T-helper 9 cell (primary cell): ENCODE data around the gene SUOX.
"Not testable (repeated sequence)": the region's sequence is repeated elsewhere in the genome, so short reads cannot be mapped to it uniquely, and the experiment has no call there.

Experiments
- DNase-seq: peaks from one replicate; pipeline ENCODE4 v3.0.0-alpha.2; 2020

SUOX gene

DNA sequence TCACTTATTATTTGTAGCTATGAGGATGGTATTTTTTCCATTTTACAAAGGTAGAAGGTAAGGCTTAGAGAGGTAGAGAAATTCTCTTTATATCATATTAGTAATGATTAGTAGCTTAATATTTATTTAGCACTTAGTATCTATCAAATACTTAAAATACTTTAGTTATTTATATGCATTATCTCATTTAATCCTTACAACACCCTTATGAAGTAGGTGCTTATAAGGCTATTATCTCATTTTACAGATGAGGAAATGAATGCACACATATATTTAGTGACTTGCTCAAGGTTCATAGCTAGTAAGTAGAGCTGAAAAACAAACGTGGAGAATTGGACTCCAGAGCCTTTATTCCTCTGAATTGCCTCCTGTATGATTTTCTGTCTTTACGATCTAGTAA, 12.2 kb upstream of the SUOX start:
- no peak for DNase-seq

- no peak for DNase-seq
Measured at GRCh38 chr12:55985341-55985740, 11.7 kb upstream of the SUOX start.

DNA sequence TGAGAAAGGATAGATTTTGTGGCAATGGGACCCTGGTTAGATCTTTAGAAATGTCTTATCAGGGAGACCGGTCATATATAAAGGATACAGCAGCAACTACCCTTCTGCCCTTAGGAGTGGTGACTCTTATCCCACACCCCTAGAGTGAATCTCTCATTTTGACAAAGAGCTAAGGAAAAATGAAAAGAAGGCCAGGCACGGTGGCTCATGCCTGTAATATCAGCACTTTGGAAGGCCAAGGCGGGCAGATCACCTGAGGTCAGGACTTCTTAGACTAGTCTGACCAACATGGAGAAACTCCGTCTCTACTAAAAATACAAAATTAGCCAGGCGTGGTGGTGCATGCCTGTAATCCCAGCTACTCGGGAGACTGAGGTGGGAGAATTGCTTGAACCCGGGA, 11.1 kb upstream of the SUOX start:
- not testable (repeated sequence) for DNase-seq

DNA sequence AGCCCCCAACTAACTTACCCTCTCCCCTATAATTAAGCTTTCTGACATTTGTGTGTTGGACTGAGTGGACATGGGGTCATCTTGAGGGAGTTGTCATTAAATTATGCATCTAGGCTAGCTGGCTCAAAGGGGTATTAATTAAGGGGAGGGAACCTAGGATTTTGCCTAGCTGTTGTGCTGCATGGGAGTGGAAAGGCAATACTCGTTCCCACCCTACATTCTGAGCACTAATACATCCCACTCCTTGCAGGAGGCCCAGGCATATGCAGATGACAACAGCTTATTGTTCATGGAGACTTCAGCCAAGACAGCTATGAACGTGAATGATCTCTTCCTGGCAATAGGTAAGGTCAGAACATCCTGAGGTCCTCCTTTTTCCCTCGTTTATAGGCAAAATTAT, 6.0 kb upstream of the SUOX start:
- DNase-seq: no peak

- no peak for DNase-seq
Measured at GRCh38 chr12:55993230-55993853, 3.7 kb upstream of the SUOX start.

DNA sequence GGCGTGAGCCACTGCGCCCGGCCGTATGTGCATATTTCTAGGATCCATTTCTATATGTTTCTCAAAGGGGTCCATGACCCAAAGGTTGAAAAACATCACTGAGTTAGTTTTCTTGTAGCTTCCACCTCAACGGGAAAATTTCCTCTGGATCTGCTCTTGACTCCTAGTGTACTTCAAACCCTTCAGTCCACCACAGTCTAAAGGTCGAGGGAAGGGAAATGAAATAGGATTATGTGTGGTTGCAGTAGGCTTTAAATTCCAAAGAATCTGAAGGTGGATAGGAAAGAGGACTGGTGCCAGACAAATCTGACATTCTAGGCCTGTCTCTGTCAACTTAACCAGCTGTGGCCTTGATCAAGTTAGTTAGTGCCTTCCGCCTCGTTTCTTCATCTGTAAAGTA, 1.7 kb upstream of the SUOX start:
- no peak for DNase-seq

- DNase-seq: peak; percentile 45
Measured at GRCh38 chr12:55996201-55996714, 818 bp upstream of the SUOX start.

DNA sequence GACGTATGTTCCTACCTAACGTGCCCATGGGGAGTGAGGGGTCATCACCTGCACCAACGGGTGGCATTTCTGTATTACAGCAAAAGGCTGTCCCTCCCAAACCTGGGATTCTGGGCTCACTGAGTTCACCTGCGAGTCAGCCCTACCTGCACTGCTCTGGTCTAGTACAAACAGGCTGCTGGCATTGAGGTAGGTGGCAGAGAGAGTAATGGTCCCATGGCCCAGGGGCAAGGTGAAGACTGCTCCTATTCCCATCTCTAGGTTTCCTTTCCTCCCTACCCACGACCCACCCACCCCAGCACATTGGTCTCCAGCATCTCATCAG, 421 bp downstream of the SUOX start:
- DNase-seq: no peak

DNA sequence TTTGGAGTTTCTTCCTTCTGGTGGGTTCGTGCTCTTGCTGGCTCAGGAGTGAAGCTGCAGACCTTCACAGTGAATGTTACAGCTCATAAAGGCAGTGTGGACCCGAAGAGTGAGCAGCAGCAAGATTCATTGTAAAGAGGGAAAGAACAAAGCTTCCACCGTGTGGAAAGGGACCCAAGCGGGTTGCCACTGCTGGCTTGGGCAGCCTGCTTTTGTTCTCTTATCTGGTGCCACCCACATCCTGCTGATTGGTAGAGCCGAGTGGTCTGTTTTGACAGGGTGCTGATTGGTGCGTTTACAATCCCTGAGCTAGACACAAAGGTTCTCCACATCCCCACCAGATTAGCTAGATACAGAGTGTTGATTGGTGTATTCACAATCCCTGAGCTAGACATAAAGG, 2.4 kb downstream of the SUOX start:
- not testable (repeated sequence) for DNase-seq

DNA sequence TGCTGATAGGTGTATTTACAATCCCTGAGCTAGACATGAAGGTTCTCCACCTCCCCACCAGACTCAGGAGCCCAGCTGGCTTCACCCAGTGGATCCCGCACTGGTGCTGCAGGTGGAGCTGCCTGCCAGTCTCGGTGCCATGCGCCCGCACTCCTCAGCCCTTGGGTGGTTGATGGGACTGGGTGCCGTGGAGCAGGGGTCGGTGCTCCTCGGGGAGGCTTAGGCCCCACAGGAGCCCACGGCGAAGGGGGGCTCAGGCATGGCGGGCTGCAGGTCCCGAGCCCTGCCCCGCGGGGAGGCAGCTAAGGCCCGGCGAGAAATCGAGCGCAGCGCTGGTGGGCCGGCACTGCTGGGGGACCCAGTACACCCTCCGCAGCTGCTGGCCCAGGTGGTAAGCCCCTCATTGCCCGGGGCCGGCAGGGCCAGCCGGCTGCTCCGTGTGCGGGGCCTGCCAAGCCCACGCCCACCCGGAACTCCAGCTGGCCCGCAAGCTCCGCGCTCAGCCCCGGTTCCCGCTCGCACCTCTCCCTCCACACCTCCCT, 3.0 kb downstream of the SUOX start:
- DNase-seq: not testable (repeated sequence)

GRCh38 chr12:56001487-56002100, 4.5 kb downstream of the SUOX start:
- no peak for DNase-seq

GRCh38 chr12:56003376-56003775, 6.3 kb downstream of the SUOX start:
- not testable (repeated sequence) for DNase-seq

DNA sequence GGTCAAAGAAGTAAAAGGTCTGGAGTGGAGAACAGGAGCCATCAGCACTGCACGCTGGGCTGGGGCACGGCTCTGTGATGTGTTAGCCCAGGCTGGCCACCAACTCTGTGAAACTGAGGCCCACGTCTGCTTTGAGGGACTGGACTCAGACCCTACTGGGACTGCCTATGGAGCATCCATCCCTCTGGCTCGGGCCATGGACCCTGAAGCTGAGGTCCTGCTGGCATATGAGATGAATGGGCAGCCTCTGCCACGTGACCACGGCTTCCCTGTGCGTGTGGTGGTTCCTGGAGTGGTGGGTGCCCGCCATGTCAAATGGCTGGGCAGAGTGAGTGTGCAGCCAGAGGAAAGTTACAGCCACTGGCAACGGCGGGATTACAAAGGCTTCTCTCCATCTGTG, 7.1 kb downstream of the SUOX start:
- no peak for DNase-seq

- peak; percentile 79 for DNase-seq
Measured at GRCh38 chr12:56007564-56008559, 10.8 kb downstream of the SUOX start.

DNA sequence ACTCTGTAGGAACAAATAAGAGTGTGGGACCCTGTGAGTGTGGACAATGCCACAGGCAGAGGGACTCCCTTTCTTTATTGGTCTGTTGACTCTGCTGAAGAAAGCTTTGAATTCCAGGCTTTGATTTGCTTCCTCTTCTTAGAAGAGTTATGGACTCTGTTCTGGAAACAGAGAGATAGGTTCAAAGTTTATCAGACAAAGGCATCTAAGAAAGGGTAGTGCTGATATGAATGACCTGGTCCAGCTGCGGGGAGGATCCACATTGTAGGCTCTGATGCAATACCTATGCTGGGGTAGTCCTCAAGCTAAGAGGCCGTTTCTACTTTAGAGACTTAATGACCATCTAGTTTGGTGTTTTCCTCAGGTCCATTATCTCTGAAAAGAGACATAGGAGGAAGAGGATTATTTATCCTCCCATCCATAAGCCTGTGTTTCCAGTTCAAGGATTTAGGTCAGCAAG, 13.1 kb downstream of the SUOX start:
- DNase-seq: no peak

- DNase-seq: no peak
Measured at GRCh38 chr12:56011509-56012090, 14.5 kb downstream of the SUOX start.

DNA sequence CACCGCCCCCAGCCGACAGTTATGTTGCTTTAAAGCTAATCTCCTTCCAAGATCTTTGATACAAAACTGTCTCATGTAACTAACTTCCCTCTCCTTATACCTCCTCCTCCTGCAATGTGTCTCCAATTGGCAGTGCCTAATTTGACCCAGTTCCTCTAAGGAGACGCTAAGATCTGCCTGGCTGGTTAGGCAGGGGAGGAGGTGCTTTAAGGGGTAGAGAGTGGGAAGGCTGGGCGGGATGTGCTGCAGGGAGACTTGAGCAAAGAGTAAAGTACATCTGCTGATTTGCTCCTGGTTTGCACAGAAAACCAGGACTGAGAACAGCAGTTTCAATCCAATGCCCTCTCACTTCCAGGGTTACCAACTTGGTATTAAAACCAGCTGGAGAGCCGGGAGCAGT, 16.4 kb downstream of the SUOX start:
- no peak for DNase-seq

DNA sequence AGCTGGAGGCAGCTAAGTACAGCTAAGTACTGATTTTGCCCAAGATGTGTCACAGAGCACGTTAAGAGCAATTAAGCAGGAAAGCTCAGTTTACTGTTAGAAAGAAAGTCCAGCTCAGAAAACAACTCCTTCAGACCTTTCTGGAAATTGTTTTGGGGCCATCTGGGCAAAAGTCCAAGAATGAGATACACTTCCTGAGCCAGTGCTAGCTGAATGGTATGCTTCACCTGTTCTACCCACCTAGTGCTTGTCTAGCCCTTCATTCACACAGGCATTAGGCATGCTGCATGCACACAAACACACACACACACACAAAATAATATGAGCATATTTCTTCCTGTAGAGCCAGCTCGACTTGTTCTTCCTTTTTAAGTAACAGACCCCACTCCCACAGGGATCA, 17.1 kb downstream of the SUOX start:
- no peak for DNase-seq

- DNase-seq: no peak
Measured at GRCh38 chr12:56017181-56017580, 20.1 kb downstream of the SUOX start.

GRCh38 chr12:56018356-56018755, 21.3 kb downstream of the SUOX start:
- DNase-seq: no peak

- no peak for DNase-seq
Measured at GRCh38 chr12:56020423-56021184, 23.5 kb downstream of the SUOX start, which contains the start of gene IKZF4. Gene IKZF4, plus strand, starts transcription at chr12:56021043. Its CDS starts 451 bp downstream, at chr12:56021494.
